Posterior vena cava (tissue), 2 donors: ENCODE data around the gene HOXA3. TPM values are rescaled to one million over a fixed set of nuclear protein-coding genes. Genes with fewer than 3 reads are reported as not detected.

ENCODE experiments used
- DNase-seq: peaks from one replicate; pipeline ENCODE4 v3.0.0-alpha.2; 2020; ENCODE audit warnings: low spot score
- intact Hi-C, 2 donors: fragments of 100-400 bp; cut with DNase I; formaldehyde crosslinking; loops; one replicate each; pipeline versions ENCODE4 v1.14.1 to v1.14.2; 2022 to 2023
- total RNA-seq, 2 donors: library from RNA; stranded (reverse); fragmentation: NEBNext Ultra II Directional; extraction: Animal tissue kit (Norgen Biotek cat#: 25700); gene quantifications; one replicate each; pipeline ENCODE4 v1.2.1, GENCODE V29; 2021
- donor health status: DM: yes; HTN: yes; CAD: no.
- donor health status: DM: yes; HTN: yes; CAD: no.

The HOXA3 gene
- total RNA-seq, 2 donors from 2014 or later = 7.2 to 9.3 TPM

DNA sequence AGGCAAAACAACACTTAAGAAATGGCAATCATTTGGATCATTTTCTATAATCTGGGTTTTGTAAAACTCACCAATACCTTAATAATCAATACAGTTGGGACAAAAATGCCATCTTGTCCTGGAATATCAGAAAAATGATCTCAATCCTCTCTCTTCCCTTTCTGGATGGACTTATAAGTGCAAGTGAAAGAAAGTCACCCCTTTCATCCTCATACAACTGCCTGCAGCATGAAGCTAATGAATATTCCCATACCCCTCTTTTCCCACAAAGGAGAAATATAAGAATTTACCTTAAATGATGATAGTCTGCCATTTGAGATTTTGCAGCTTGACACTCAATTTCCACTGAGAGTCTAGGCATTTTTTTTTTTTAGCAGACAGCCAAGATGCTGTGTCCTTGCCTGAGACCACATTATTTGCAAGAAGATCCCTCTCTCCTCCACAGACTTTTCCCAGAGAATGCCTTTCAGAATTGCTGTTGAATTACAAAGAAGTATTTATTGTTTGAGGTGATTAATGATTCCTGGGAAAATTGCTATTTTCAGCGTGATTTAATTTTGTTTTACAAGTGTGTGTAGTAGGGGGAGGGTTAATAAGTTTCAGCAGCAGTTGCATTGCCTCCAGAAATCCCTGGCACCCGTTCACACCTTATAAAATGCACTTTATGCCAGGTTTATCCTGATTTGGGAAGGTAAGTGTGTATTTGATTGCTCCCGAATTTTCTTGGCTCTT is 25.6 kb downstream of the HOXA3 start:
- intact Hi-C loops = loop anchor here in 1 of 2 donors (10.0 kb wide), 1 partner anchor 92 kb away; no protein-coding TSS in a partner anchor
- no peak for DNase-seq

- intact Hi-C loops = loop anchor here in 1 of 2 donors (10.0 kb wide), 1 partner anchor 91 kb away; no protein-coding TSS in a partner anchor
- DNase-seq = no peak
Observed at GRCh38 chr7:27125986-27126394, 26.4 kb downstream of the HOXA3 start.

- no peak for DNase-seq
- intact Hi-C loops = loop anchor here in 1 of 2 donors (10.0 kb wide), 1 partner anchor 90 kb away; no protein-coding TSS in a partner anchor
Observed at GRCh38 chr7:27124902-27125689, 27.3 kb downstream of the HOXA3 start.

DNA sequence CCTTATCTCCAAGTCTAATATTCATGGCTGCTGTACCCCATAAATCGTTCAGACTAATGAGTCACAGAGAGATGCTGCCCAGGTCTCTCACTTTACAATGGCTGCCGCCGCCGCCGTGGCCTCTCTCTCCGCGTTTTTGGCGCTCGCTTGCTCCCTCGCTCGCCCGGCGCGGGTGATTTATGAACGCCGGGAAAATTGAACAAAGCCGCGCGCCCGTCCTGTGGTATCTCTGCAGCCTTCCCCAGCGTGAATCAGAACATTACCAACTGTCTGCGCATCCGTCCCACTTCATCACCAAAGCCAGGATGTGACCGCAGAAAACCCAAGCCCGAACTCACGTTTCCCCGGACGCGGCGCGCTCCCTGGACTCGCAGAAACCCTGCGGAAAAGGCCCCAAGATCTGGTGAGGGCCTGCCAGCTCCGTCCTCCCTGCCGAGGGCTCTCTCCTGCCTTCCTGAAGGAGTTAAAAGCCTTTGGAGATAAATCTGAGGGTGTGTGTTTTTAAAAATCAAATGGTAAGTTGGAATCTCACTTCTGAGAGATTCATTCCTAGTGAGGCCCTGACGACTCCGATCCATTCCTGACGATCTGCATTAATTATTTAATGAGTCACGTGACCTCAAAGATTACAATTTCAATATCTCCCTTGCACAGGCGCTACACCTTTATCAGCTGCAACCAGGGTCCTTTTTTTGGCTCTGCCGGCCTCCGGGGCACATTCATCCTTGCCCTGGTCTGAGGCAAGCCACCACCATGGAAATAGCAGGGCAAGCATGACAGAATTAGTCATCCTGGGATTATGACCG is 28.1 kb downstream of the HOXA3 start:
- peak; percentile 96 for DNase-seq

GRCh38 chr7:27123477-27124053 is 28.8 kb downstream of the HOXA3 start:
- intact Hi-C loops = loop anchor here in 1 of 2 donors (10.0 kb wide), 1 partner anchor 89 kb away; no protein-coding TSS in a partner anchor

More for the DNA sequence above, 28.1 kb downstream of the HOXA3 start:
- intact Hi-C loops = loop anchor here in 1 of 2 donors (10.0 kb wide), 1 partner anchor 89 kb away; no protein-coding TSS in a partner anchor

DNA sequence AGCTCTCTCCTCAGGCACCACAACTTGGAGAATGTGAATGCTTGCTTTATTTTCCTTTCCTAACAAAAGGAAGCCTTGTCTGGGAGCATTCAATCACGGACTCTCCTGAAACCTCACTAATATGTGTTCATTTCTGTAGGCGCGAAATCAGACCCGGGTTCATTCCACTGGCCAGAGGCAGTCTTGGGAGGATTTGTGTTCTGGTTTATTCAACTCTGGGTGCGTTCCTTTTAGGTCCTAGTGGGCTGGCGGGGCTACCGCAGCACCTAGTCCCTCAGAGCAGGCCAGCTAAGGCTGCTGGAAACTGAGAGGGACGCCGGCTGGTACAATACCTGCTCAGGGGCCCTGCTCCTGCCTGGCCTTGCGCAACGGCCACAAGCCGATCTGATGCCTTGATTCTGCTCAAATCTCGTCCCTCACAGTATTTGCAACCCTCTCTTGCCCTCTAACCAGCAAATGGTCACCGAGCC is 29.3 kb downstream of the HOXA3 start:
- intact Hi-C loops = loop anchor here in 1 of 2 donors (10.0 kb wide), 1 partner anchor 88 kb away; no protein-coding TSS in a partner anchor
- DNase-seq = no peak

More at GRCh38 chr7:27123477-27124053, 28.8 kb downstream of the HOXA3 start:
- peak; percentile 83 for DNase-seq

DNA sequence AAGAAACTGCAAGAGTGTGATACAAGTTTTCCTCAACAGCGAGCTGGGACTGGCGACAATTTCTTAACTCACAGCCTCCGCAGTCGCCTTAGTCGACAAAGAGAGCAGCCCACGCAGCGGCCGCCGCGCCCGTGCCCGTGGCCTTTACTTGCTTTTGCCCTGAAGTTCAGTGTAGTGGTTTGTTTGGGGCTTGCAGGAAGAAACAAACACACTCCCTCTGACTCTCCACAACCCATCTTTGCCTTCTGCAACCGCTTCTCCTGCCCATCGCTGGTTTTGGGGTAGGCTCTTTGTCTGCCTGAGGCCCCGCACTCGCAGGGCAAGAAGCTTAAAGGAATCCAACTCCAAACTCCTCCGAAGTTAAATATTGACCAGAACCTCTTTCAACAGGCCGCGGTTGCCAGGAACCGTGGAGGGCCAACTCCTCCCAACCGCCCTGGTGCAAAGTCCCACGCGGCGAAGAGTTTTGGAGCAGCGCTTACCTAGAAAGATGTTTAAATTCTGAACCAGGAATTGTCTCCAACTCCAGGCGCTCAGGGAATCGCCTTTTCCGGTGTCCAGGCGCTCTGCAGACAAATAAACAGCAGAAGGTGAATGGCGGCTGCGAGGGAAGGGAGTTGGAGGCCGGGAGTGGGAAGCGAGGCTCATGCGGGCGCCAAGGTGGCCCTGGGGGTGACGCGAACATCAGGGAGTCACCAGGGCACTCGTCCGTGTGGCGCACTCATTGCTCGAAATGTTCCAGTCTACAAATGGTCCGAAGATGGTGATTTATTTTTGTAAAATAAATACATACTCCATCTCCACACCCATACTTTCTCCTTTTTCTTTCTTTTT is 30.1 kb downstream of the HOXA3 start:
- intact Hi-C loops = loop anchor here in 1 of 2 donors (10.0 kb wide), 1 partner anchor 87 kb away; no protein-coding TSS in a partner anchor
- peak; percentile 76 for DNase-seq

GRCh38 chr7:27121684-27122076 is 30.7 kb downstream of the HOXA3 start:
- intact Hi-C loops = loop anchor here in 1 of 2 donors (10.0 kb wide), 1 partner anchor 87 kb away; no protein-coding TSS in a partner anchor
- DNase-seq = no peak

- no peak for DNase-seq
- intact Hi-C loops = no loop called here
Observed at GRCh38 chr7:27119412-27119911, 32.9 kb downstream of the HOXA3 start.

GRCh38 chr7:27118580-27118979 is 33.8 kb downstream of the HOXA3 start:
- DNase-seq = no peak
- intact Hi-C loops = no loop called here

DNA sequence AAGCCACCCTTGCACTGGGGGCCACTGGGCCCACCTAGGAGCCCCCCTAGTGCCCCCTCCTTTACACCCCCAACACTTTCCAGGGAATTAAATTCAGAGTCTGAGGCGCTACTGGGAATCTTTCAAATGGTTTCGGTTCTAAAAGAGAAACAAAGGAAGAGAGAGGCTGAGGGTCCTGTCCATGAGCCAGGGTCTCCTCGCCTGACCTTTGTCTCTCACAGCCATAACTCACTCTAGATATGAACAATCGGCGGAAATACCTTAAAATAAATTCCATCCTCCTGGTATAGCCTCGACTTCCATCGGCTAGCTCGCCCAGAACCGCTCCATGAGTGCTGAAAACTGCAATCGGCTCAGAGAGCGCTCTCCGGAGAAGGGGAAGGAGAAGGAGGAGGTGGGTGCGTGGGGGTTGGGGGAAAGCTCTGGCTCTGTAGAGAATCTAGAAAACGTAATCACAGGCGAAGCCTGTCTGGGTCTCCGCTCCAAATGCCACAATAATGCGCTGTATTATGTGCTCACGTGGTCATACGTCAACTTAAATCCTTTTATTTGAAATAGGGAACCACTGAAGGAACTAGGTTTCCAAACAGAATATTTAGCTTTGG is 34.4 kb downstream of the HOXA3 start:
- intact Hi-C loops = no loop called here
- no peak for DNase-seq

DNA sequence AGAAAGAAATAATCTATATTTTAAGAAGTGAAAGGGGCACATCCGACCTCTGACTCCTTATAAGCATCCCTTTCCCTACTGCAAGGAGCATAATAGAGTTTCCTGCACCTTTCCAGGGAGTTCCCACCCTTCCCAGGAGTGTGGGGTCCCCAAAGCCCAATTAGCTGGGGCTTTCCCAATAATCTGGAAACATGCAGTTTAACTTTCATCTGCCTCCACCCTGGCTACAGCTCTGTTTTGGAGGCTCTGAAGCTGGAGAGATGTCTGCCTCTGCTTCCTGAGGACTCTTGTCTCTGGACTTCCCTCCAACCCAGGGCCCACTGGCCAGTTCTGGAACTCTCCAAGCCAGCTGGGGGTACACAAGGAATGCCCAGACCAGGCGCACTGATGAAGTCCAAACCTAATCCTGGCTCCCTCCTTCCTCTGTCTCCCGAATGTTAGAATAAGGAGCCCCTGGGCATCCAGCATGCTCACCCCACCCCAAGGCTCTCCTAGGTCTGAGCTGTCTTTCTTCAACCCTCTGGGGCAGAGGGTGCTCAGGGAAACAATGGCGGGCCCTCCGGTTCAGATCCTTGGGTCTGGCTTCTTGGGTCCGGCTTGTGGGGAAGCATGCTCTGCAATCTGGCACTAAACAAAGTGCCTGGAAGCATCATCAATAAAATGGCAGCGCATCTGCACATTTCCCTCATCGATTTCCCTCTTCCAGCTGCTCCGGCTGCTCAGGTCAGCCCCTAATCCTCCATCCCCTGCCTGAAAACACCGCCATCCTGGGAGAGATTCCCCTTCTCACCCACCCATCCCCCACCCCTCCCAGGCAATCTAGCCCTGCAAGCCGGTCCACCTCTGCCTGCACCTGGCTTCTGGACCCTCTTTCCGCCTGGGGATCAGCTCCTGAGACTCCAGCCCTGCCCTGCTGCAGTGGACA is 35.2 kb downstream of the HOXA3 start:
- DNase-seq = no peak
- intact Hi-C loops = no loop called here

DNA sequence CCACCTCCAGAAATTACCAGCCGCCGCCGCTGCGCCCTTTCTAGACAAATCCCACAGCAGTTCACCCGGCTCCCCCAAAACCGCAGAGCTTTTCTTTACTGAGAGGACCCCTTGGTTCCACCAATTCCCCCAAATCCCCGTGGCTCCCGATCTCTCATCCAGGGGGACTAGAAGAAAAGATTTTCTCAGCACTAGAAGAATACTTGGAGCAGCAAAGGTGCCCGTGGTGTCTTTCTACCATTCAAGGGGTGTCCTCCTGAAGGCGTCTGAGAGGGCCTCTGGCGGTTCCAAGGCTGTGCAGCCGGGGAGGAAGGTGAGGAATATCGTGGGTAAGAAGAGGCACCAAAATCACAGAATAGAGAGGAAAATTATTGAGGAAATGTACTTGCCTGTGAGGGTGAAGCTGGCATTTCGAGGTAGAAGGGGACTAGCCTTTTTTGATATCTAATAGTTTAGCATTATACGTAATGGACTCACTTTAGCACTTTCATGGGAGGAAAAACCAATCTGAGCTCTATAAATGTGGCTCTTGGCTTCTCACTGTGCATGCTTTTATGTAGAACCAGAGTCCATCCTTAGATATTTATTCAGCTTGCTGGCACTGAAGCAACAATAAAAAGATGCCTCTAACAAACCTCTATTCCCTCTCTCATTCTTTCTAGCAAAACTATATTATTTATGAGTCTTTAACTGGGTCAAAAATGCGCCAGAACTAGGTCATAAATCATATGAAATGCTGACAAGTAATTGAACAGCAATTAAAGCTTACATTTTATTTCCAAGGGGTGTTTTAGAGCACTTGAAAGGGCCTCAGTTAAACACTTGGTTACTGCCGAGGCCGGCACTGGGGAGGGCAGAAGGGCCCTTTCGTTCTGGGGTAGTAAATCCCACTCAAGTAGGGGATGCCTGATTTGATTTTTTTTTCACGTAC is 36.1 kb downstream of the HOXA3 start:
- intact Hi-C loops = no loop called here
- DNase-seq = no peak

GRCh38 chr7:27115221-27116026 is 37.0 kb downstream of the HOXA3 start:
- intact Hi-C loops = no loop called here

More at GRCh38 chr7:27115221-27116026, 37.0 kb downstream of the HOXA3 start:
- DNase-seq = peak; percentile 85
